WTC11 (cell line): Measurements from ENCODE around the gene RBMS1. TPM values are rescaled to one million over a fixed set of nuclear protein-coding genes. Genes with fewer than 3 reads are reported as not detected.

Experiments
- ATAC-seq: fragments of 200-7000 bp; cut with Tn5 transposase; 2 replicates; pipeline ENCODE4 v1.10.0; 2021; ENCODE audit warnings: mild to moderate bottlenecking, moderate library complexity
- CTCF ChIA-PET: fragments of 300-600 bp; sonication (Branson Sonifier 250); formaldehyde crosslinking; loops from one replicate; lab custom pipeline; 2021; ENCODE audit warnings: antibody characterized with exemption; lab: Charles Lee
- POLR2A ChIA-PET: fragments of 350-600 bp; sonication (Branson Sonifier 250); formaldehyde crosslinking; loops from one replicate; lab custom pipeline; 2021; ENCODE audit warnings: antibody characterized with exemption; lab: Charles Lee
- DNase-seq: peaks from one replicate; pipeline ENCODE4 v3.0.0; 2021; ENCODE audit warnings: low spot score
- H3K27ac Mint-ChIP-seq: 2 replicates; pipeline ENCODE4 v1.8.0; 2021; ENCODE audit warnings: mixed read lengths
- H3K27me3 Mint-ChIP-seq: 2 replicates; pipeline ENCODE4 v1.8.0; 2021; ENCODE audit warnings: low read depth, mild to moderate bottlenecking, moderate library complexity, mixed read lengths
- H3K36me3 Mint-ChIP-seq: 2 replicates; pipeline ENCODE4 v1.8.0; 2021; ENCODE audit warnings: mixed read lengths
- H3K4me1 Mint-ChIP-seq: 2 replicates; pipeline ENCODE4 v1.8.0; 2022; ENCODE audit warnings: mixed read lengths
- H3K4me3 Mint-ChIP-seq: 2 replicates; pipeline ENCODE4 v1.8.0; 2021; ENCODE audit warnings: mild to moderate bottlenecking, moderate library complexity, mixed read lengths
- H3K9me3 Mint-ChIP-seq: 2 replicates; pipeline ENCODE4 v1.8.0; 2021; ENCODE audit warnings: mixed read lengths
- ARID4B ChIP-seq: sonication (generic); formaldehyde crosslinking; IDR thresholded peaks from 2 replicates; pipeline ENCODE4 v1.8.0; 2023; ENCODE audit warnings: missing genetic modification reagents, mild to moderate bottlenecking, borderline replicate concordance
- ATF6 ChIP-seq: sonication (generic); formaldehyde crosslinking; IDR thresholded peaks from 2 replicates; pipeline ENCODE4 v1.8.1; 2023; ENCODE audit warnings: mild to moderate bottlenecking, missing genetic modification reagents
- ETV6 ChIP-seq: sonication (generic); formaldehyde crosslinking; IDR thresholded peaks from 2 replicates; pipeline ENCODE4 v1.8.1; 2022; ENCODE audit warnings: mild to moderate bottlenecking, missing genetic modification reagents
- GTF2I ChIP-seq: fragments of 250-450 bp; sonication (Bioruptor Pico); conservative IDR thresholded peaks from 2 replicates; pipeline ENCODE4 v1.4.0; 2021; ENCODE audit warnings: mild to moderate bottlenecking
- HMGXB4 ChIP-seq: sonication (generic); formaldehyde crosslinking; IDR thresholded peaks from 2 replicates; pipeline ENCODE4 v1.8.1; 2023; ENCODE audit warnings: mild to moderate bottlenecking, moderate library complexity, missing genetic modification reagents
- IRF2 ChIP-seq: sonication (generic); formaldehyde crosslinking; IDR thresholded peaks from 2 replicates; pipeline ENCODE4 v1.8.0; 2022; ENCODE audit warnings: low read depth, missing genetic modification reagents, borderline replicate concordance
- NR1H2 ChIP-seq: sonication (generic); formaldehyde crosslinking; IDR thresholded peaks from 2 replicates; pipeline ENCODE4 v1.9.0; 2021; ENCODE audit warnings: mild to moderate bottlenecking, moderate library complexity, missing genetic modification reagents
- NR2C2 ChIP-seq: sonication (generic); formaldehyde crosslinking; IDR thresholded peaks from 2 replicates; pipeline ENCODE4 v1.8.0; 2022; ENCODE audit warnings: mild to moderate bottlenecking, missing genetic modification reagents
- SMAD4 ChIP-seq: sonication (generic); formaldehyde crosslinking; IDR thresholded peaks from 2 replicates; pipeline ENCODE4 v1.8.0; 2022; ENCODE audit warnings: mild to moderate bottlenecking, missing genetic modification reagents
- SOX15 ChIP-seq: fragments of 250-450 bp; sonication (Bioruptor Pico); IDR thresholded peaks from 2 replicates; pipeline ENCODE4 v1.9.0; 2021; ENCODE audit warnings: mild to moderate bottlenecking
- TCF7 ChIP-seq: sonication (generic); formaldehyde crosslinking; IDR thresholded peaks from 2 replicates; pipeline ENCODE4 v1.8.0; 2022; ENCODE audit warnings: mild to moderate bottlenecking, low read depth, missing genetic modification reagents, moderate library complexity
- ZNF121 ChIP-seq: sonication (generic); formaldehyde crosslinking; IDR thresholded peaks from 2 replicates; pipeline ENCODE4 v1.8.0; 2023; ENCODE audit warnings: missing genetic modification reagents
- ZNF232 ChIP-seq: sonication (generic); formaldehyde crosslinking; IDR thresholded peaks from 2 replicates; pipeline ENCODE4 v1.8.0; 2022; ENCODE audit warnings: mild to moderate bottlenecking, missing genetic modification reagents
- total RNA-seq: library from RNA; stranded (reverse); gene quantifications from 3 replicates; pipeline ENCODE4 v1.2.3, GENCODE V29; 2021
- TF ChIP-seq, protein P1 (sequence below): fragments of 200-600 bp; IDR thresholded peaks from 2 replicates; pipeline ENCODE4 v1.8.0; 2022; ENCODE audit warnings: antibody characterized with exemption
- TF ChIP-seq, protein P2 (sequence below): sonication (generic); formaldehyde crosslinking; IDR thresholded peaks from 2 replicates; pipeline ENCODE4 v1.8.1; 2022; ENCODE audit warnings: low read depth, missing genetic modification reagents, borderline replicate concordance
- TF ChIP-seq, protein P3 (sequence below): sonication (generic); formaldehyde crosslinking; IDR thresholded peaks from 2 replicates; pipeline ENCODE4 v1.8.1; 2022; ENCODE audit warnings: mild to moderate bottlenecking, missing genetic modification reagents, moderate library complexity, borderline replicate concordance
- TF ChIP-seq, protein P4 (sequence below): sonication (generic); formaldehyde crosslinking; IDR thresholded peaks from 2 replicates; pipeline ENCODE4 v1.8.0; 2022; ENCODE audit warnings: mild to moderate bottlenecking, missing genetic modification reagents

RBMS1 gene
- total RNA-seq, 1 experiment from 2014 or later = 56.3 TPM

DNA sequence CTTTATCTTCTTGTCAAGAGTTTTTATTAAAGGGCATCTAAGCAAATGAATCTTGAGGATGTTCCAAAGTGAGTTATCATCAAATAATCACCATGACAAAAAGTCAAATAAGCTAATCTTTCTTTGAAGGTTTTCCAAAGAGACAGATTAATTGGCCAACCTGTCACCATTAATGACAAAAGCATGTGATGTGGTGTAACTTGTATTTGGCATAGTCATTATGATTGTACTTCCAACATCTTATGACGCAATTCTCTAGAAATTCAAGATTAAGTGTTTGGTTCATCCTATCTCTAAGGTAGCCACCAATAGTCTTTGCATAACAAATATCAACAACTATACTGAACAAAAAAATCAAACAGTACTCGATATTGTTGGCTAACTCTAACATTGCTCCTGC is 28.6 kb downstream of the RBMS1 start:
- Mint-ChIP-seq H3K27ac (no peak overlapping the region), H3K27me3 (no peaks in the 10 kb centered on the region), H3K4me3 (no peak overlapping the region), H3K36me3 (no peaks in the 10 kb centered on the region), H3K4me1 (peaks cover 32% of the 10 kb centered on the region), H3K9me3 (no peaks in the 10 kb centered on the region)
- ATAC-seq = no peak
- ChIA-PET POLR2A (no interaction called here), CTCF (interaction anchor here (1.1 kb wide), 1 partner anchor 20 kb away, joined by 3 read pairs; no protein-coding TSS in a partner anchor)
- DNase-seq = no peak
- TF ChIP-seq TCF7 (CRISPR knock-in tag) (no peak), ZNF232 (CRISPR knock-in tag) (no peak)
- TF ChIP-seq, protein P1, sequence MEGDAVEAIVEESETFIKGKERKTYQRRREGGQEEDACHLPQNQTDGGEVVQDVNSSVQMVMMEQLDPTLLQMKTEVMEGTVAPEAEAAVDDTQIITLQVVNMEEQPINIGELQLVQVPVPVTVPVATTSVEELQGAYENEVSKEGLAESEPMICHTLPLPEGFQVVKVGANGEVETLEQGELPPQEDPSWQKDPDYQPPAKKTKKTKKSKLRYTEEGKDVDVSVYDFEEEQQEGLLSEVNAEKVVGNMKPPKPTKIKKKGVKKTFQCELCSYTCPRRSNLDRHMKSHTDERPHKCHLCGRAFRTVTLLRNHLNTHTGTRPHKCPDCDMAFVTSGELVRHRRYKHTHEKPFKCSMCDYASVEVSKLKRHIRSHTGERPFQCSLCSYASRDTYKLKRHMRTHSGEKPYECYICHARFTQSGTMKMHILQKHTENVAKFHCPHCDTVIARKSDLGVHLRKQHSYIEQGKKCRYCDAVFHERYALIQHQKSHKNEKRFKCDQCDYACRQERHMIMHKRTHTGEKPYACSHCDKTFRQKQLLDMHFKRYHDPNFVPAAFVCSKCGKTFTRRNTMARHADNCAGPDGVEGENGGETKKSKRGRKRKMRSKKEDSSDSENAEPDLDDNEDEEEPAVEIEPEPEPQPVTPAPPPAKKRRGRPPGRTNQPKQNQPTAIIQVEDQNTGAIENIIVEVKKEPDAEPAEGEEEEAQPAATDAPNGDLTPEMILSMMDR = no peak

GRCh38 chr2:160464017-160464416 is 29.6 kb downstream of the RBMS1 start:
- Mint-ChIP-seq H3K36me3 (no peaks in the 10 kb centered on the region), H3K9me3 (no peaks in the 10 kb centered on the region), H3K4me3 (no peak overlapping the region), H3K27ac (no peak overlapping the region), H3K4me1 (peaks cover 28% of the 10 kb centered on the region), H3K27me3 (no peaks in the 10 kb centered on the region)
- no peak for DNase-seq
- TF ChIP-seq NR2C2 (CRISPR knock-in tag) = no peak
- TF ChIP-seq ETV6 = no peak
- TF ChIP-seq HMGXB4 (CRISPR knock-in tag) = no peak
- TF ChIP-seq ARID4B (CRISPR knock-in tag) = no peak
- no peak for TF ChIP-seq ATF6 (CRISPR knock-in tag)
- no peak for TF ChIP-seq SOX15
- no peak for TF ChIP-seq NR1H2
- TF ChIP-seq, protein P2, sequence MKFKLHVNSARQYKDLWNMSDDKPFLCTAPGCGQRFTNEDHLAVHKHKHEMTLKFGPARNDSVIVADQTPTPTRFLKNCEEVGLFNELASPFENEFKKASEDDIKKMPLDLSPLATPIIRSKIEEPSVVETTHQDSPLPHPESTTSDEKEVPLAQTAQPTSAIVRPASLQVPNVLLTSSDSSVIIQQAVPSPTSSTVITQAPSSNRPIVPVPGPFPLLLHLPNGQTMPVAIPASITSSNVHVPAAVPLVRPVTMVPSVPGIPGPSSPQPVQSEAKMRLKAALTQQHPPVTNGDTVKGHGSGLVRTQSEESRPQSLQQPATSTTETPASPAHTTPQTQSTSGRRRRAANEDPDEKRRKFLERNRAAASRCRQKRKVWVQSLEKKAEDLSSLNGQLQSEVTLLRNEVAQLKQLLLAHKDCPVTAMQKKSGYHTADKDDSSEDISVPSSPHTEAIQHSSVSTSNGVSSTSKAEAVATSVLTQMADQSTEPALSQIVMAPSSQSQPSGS = no peak
- ChIA-PET CTCF (no interaction called here), POLR2A (no interaction called here)
- no peak for ATAC-seq

DNA sequence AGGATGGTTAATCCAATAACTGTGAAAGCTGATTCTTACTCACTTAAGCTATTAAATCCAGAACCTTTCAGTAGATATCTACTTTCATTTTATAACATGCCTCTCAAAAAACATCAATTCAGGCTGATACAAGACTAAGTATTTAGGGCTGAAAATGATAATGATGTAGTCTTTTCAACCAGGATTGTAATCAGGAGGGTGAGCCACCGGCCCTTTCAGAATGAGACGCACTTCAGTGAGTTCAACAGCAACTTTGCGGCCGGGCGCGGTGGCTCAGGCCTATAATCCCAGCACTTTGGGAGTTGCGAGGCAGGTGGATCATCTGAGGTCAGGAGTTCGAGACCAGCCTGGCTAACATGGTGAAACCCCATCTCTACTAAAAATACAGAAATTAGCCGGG is 30.4 kb downstream of the RBMS1 start:
- H3K27ac Mint-ChIP-seq = no peak overlapping the region
- H3K4me1 Mint-ChIP-seq = peaks cover 28% of the 10 kb centered on the region
- no peak for DNase-seq
- peaks cover 2% of the 10 kb centered on the region; the same call in 1 of the 2 replicates for H3K36me3 Mint-ChIP-seq
- no peak for ATAC-seq
- ChIA-PET POLR2A (no interaction called here), CTCF (no interaction called here)
- H3K9me3 Mint-ChIP-seq = no peaks in the 10 kb centered on the region
- no peak overlapping the region for H3K4me3 Mint-ChIP-seq
- no peaks in the 10 kb centered on the region for H3K27me3 Mint-ChIP-seq
- TF ChIP-seq IRF2 (CRISPR knock-in tag) = no peak
- no peak for TF ChIP-seq GTF2I (CRISPR knock-in tag)
- TF ChIP-seq, protein P3, sequence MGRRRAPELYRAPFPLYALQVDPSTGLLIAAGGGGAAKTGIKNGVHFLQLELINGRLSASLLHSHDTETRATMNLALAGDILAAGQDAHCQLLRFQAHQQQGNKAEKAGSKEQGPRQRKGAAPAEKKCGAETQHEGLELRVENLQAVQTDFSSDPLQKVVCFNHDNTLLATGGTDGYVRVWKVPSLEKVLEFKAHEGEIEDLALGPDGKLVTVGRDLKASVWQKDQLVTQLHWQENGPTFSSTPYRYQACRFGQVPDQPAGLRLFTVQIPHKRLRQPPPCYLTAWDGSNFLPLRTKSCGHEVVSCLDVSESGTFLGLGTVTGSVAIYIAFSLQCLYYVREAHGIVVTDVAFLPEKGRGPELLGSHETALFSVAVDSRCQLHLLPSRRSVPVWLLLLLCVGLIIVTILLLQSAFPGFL (CRISPR knock-in tag) = no peak
- no peak for TF ChIP-seq ZNF121
- TF ChIP-seq ETV6 = no peak
- TF ChIP-seq, protein P1 = no peak
- TF ChIP-seq, protein P4, sequence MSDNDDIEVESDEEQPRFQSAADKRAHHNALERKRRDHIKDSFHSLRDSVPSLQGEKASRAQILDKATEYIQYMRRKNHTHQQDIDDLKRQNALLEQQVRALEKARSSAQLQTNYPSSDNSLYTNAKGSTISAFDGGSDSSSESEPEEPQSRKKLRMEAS (CRISPR knock-in tag) = no peak
- no peak for TF ChIP-seq SMAD4 (CRISPR knock-in tag)
